CD4-positive, alpha-beta T cell (primary cell): ENCODE data around the gene GJB3. TPM values are rescaled to one million over a fixed set of nuclear protein-coding genes. Genes with fewer than 3 reads are reported as not detected.

Source experiments
- ATAC-seq: fragments of 200-7000 bp; cut with Tn5 transposase; one replicate; pipeline ENCODE4 v1.10.0; 2022; ENCODE audit warnings: mild to moderate bottlenecking; ENCODE audit not compliant: poor library complexity
- CTCF ChIA-PET: fragments of 350-600 bp; sonication (Branson Sonifier 250); formaldehyde crosslinking; loops from one replicate; lab custom pipeline; 2021; ENCODE audit warnings: antibody characterized with exemption, inconsistent platforms; lab: Charles Lee
- POLR2A ChIA-PET: fragments of 350-600 bp; sonication (Branson Sonifier 250); formaldehyde crosslinking; loops from one replicate; lab custom pipeline; 2021; ENCODE audit warnings: antibody characterized with exemption, inconsistent platforms; lab: Charles Lee
- DNase-seq, 14 experiments: peaks; one replicate each; pipeline ENCODE4 v3.0.0-alpha.2; 2013 to 2020; ENCODE audit warnings: mixed read lengths in 2 of 14
- H3K27ac ChIP-seq, 2 donors: one replicate each; pipeline versions ENCODE4 v1.5.1 to v1.7.0; 2013; ENCODE audit warnings: low read length in 2 of 2, low read depth in 1 of 2, mild to moderate bottlenecking in 1 of 2
- H3K27me3 ChIP-seq, 2 experiments: 1 replicate in 1 of 2; 2 replicates in 1 of 2; pipeline versions ENCODE4 v1.6.1 to v1.7.0; 2013; ENCODE audit warnings: low read length in 2 of 2, control low read depth in 1 of 2, mild to moderate bottlenecking in 1 of 2, moderate library complexity in 1 of 2; ENCODE audit not compliant: insufficient read depth in 2 of 2, control insufficient read depth in 1 of 2
- H3K36me3 ChIP-seq: one replicate; pipeline ENCODE4 v1.6.1; 2013; ENCODE audit warnings: low read length, control low read depth; ENCODE audit not compliant: insufficient read depth
- H3K4me1 ChIP-seq: one replicate; pipeline ENCODE4 v1.6.1; 2013; ENCODE audit warnings: low read length, control low read depth; ENCODE audit not compliant: insufficient read depth
- H3K4me3 ChIP-seq: one replicate; pipeline ENCODE4 v1.5.1; 2013; ENCODE audit warnings: mild to moderate bottlenecking, low read length, moderate library complexity
- H3K9me3 ChIP-seq, 2 experiments: 1 replicate in 1 of 2; 2 replicates in 1 of 2; pipeline versions ENCODE4 v1.6.1 to v1.7.0; 2013; ENCODE audit warnings: low read length in 2 of 2, mild to moderate bottlenecking in 2 of 2, control low read depth in 1 of 2, moderate library complexity in 1 of 2; ENCODE audit not compliant: control insufficient read depth in 1 of 2, insufficient read depth in 1 of 2
- H3K27ac Mint-ChIP-seq: one replicate; pipeline ENCODE4 v1.8.0; 2020; ENCODE audit warnings: mixed read lengths
- H3K27me3 Mint-ChIP-seq: one replicate; pipeline ENCODE4 v1.8.0; 2021; ENCODE audit warnings: mixed read lengths
- H3K36me3 Mint-ChIP-seq: one replicate; pipeline ENCODE4 v1.8.0; 2021; ENCODE audit warnings: low read depth, mixed read lengths
- H3K4me1 Mint-ChIP-seq: one replicate; pipeline ENCODE4 v1.8.0; 2021; ENCODE audit warnings: low read depth, mixed read lengths
- H3K4me3 Mint-ChIP-seq: one replicate; pipeline ENCODE4 v1.8.0; 2020; ENCODE audit warnings: mild to moderate bottlenecking, mixed read lengths
- H3K9me3 Mint-ChIP-seq: one replicate; pipeline ENCODE4 v1.8.0; 2020; ENCODE audit warnings: mixed read lengths
- intact Hi-C, 2 experiments: fragments of 100-400 bp; cut with DNase I in 1 of 2; cut with micrococcal nuclease in 1 of 2; formaldehyde crosslinking; loops; one replicate each; pipeline versions ENCODE4 v1.15.1 to v1.9.0; 2023 to 2025; cut with DNase I, micrococcal nuclease
- total RNA-seq, 174 experiments: library from RNA in 2 of 174; stranded (reverse) in 2 of 174; gene quantifications; one replicate each; pipeline ENCODE4 v1.2.3 and lab custom pipeline; 2021 to 2026
- TF ChIP-seq, protein P1 (sequence below): fragments of 200-600 bp; IDR thresholded peaks from one replicate; pipeline ENCODE4 v1.8.0; 2022; ENCODE audit warnings: antibody characterized with exemption, mild to moderate bottlenecking

The GJB3 gene
- total RNA-seq, 2 experiments from 2014 or later: not detected

DNA sequence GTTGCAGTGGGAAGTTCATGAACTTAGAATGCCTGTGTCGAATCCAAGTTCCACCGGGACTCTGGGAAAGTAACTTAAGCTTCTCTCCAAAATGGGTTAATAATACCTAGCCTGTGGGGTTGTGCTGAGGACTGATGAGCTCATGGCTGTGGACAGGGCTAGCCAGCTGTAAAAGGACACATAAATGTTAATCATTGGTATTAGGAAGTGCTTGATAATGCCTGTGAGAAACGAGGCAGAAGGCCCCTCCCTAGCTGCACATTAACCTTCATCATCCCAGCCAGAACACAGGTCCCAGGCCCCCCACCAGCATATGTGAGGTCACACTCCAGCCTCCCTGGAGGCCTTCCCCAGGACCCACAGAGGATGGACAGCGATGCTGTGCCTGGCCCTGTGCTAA lies 22.3 kb upstream of the GJB3 start:
- Mint-ChIP-seq H3K27me3 (peaks cover 25% of the 10 kb centered on the region), H3K9me3 (no peaks in the 10 kb centered on the region), H3K4me3 (no peak overlapping the region), H3K36me3 (no peaks in the 10 kb centered on the region), H3K4me1 (no peaks in the 10 kb centered on the region), H3K27ac (no peak overlapping the region)
- DNase-seq (no peak), ATAC-seq (no peak)
- H3K4me3 ChIP-seq: no peak overlapping the region
- H3K27me3 ChIP-seq: peaks cover 0 to 6% of the 10 kb centered on the region in 2 experiments
- no peaks in the 10 kb centered on the region for H3K4me1 ChIP-seq
- POLR2A ChIA-PET: interaction anchor here (0.6 kb wide), 1 partner anchor 94 kb away, joined by 3 read pairs; no protein-coding TSS in a partner anchor
- no peaks in the 10 kb centered on the region for H3K36me3 ChIP-seq
- intact Hi-C loops: no loop called here
- TF ChIP-seq, protein P1, sequence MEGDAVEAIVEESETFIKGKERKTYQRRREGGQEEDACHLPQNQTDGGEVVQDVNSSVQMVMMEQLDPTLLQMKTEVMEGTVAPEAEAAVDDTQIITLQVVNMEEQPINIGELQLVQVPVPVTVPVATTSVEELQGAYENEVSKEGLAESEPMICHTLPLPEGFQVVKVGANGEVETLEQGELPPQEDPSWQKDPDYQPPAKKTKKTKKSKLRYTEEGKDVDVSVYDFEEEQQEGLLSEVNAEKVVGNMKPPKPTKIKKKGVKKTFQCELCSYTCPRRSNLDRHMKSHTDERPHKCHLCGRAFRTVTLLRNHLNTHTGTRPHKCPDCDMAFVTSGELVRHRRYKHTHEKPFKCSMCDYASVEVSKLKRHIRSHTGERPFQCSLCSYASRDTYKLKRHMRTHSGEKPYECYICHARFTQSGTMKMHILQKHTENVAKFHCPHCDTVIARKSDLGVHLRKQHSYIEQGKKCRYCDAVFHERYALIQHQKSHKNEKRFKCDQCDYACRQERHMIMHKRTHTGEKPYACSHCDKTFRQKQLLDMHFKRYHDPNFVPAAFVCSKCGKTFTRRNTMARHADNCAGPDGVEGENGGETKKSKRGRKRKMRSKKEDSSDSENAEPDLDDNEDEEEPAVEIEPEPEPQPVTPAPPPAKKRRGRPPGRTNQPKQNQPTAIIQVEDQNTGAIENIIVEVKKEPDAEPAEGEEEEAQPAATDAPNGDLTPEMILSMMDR: no peak
- H3K9me3 ChIP-seq: peaks cover 0 to 11% of the 10 kb centered on the region in 2 experiments
- CTCF ChIA-PET: no interaction called here
- no peak overlapping the region for H3K27ac ChIP-seq

DNA sequence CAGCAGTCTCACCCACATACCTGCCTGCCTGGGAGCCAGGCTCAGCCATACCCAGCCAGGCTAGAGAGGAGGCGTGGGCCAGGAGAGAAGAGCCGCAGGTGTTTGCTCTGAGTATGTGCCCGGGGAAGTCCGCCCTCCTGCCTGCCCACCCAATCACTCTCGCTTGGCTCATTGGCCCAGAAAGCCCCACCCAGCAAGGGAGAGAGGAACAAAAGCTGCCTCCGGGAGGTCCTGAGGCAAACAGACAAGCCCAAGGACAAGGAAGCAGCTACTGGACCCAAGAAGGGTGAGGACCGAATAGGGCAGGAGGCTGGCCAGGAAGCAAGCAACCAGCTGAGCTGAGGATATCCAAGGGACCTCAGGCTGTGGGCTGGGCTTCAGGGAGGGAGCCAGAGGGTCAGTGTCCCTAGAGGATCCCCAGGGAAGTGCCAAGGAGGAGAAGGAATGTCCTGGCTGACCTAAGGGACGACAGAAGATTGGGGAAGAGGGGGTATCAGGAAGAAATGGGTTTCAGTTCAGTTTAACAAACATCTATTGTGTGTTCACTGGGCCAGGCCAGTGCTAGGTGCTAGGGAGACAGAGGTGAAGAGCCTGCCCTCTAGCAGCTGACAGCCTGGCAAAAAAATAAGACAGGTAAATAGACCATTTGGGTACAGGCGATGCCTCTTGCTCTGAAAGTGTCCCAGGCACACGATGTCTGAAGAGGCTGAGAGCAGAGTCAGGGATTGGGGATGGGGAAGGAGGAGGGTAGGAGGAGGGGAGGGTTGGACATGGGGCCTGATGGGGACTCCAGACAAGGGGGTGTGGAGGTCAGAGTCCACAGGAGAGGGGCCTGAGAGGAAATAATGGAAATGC lies 21.3 kb upstream of the GJB3 start, which contains the start of gene GJB4:
TSS of gene GJB4 (plus strand) at position 238 of the 855 bp plus-strand sequence. CDS start 1,515 bp downstream, outside the sequence.
- H3K4me1 Mint-ChIP-seq: no peaks in the 10 kb centered on the region
- no peaks in the 10 kb centered on the region for H3K4me1 ChIP-seq
- H3K36me3 Mint-ChIP-seq: no peaks in the 10 kb centered on the region
- no peaks in the 10 kb centered on the region for H3K9me3 Mint-ChIP-seq
- H3K27me3 Mint-ChIP-seq: peaks cover 27% of the 10 kb centered on the region
- no peak within 1 kb of the TSS for H3K27ac Mint-ChIP-seq
- ChIA-PET POLR2A (interaction anchor here (0.6 kb wide), 1 partner anchor 93 kb away, joined by 3 read pairs; no protein-coding TSS in a partner anchor), CTCF (no interaction called here)
- no peaks in the 10 kb centered on the region for H3K36me3 ChIP-seq
- H3K4me3 ChIP-seq: no peak within 1 kb of the TSS
- ATAC-seq (no peak), DNase-seq (no peak)
- intact Hi-C loops: no loop called here
- TF ChIP-seq, protein P1: no peak
- peaks cover 0 to 6% of the 10 kb centered on the region in 2 experiments for H3K27me3 ChIP-seq
- H3K4me3 Mint-ChIP-seq: no peak within 1 kb of the TSS
- H3K27ac ChIP-seq: no peak within 1 kb of the TSS
- H3K9me3 ChIP-seq: peaks cover 0 to 11% of the 10 kb centered on the region in 2 experiments

DNA sequence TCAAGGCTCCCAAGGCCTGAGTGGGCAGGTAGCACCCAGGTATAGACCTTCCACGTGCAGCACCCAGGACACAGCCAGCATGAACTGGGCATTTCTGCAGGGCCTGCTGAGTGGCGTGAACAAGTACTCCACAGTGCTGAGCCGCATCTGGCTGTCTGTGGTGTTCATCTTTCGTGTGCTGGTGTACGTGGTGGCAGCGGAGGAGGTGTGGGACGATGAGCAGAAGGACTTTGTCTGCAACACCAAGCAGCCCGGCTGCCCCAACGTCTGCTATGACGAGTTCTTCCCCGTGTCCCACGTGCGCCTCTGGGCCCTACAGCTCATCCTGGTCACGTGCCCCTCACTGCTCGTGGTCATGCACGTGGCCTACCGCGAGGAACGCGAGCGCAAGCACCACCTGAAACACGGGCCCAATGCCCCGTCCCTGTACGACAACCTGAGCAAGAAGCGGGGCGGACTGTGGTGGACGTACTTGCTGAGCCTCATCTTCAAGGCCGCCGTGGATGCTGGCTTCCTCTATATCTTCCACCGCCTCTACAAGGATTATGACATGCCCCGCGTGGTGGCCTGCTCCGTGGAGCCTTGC lies 19.7 kb upstream of the GJB3 start:
- H3K36me3 ChIP-seq: no peaks in the 10 kb centered on the region
- Mint-ChIP-seq H3K36me3 (no peaks in the 10 kb centered on the region), H3K27ac (no peak overlapping the region), H3K4me3 (no peak overlapping the region), H3K4me1 (no peaks in the 10 kb centered on the region), H3K9me3 (no peaks in the 10 kb centered on the region), H3K27me3 (peaks cover 27% of the 10 kb centered on the region)
- ATAC-seq (no peak), DNase-seq (no peak)
- no peak overlapping the region for H3K27ac ChIP-seq
- POLR2A ChIA-PET: no interaction called here
- no peaks in the 10 kb centered on the region for H3K4me1 ChIP-seq
- intact Hi-C loops: no loop called here
- TF ChIP-seq, protein P1: no peak
- no peak overlapping the region for H3K4me3 ChIP-seq
- peaks cover 0 to 8% of the 10 kb centered on the region in 2 experiments for H3K27me3 ChIP-seq
- peaks cover 0 to 11% of the 10 kb centered on the region in 2 experiments for H3K9me3 ChIP-seq
- CTCF ChIA-PET: no interaction called here
